VCaP (cell line): ENCODE measurements around the gene SFXN3.
A peak's percentile ranks its signal among the peaks of the same experiment; 100 is the strongest.

Experiments used
- H3K27ac ChIP-seq: fragments of 450-650 bp; 2 replicates; pipeline ENCODE4 v1.5.1; 2017
- TF ChIP-seq, protein P1 (sequence below): fragments of 450-650 bp; conservative IDR thresholded peaks from 2 replicates; pipeline ENCODE4 v1.5.1; 2017; ENCODE audit warnings: mild to moderate bottlenecking, moderate library complexity

The SFXN3 gene

DNA sequence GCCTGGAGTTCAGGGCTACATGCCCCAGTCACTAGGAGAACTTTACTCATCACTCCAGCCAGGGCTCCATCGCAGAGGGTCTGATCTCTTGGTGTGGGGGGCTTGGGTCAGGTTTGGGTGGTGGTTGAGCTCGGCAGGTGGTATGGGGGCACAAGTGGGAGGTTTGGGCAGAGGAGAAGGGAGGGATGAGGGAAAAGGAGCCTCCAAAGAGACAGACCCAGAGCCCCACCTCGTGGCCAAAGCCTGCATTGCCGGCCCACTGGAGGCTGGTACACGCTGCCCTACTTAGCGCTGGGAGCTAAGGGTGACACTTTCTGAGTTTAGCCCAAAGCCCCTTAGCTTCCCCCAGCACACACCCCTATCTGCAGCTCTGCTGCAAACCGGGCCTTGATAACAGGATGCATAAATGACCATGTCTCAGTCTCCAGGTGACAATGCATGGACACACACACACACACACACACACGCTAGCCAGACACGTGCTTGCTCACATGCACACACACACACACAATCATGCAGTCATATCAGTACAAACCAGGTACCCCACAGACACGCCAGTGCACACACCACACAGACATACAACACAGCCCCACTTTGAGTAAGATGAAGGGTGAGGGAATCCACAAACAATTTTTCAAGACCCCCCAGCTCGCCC lies 16.7 kb upstream of the SFXN3 start:
- H3K27ac ChIP-seq = no peak overlapping the region
- TF ChIP-seq, protein P1, sequence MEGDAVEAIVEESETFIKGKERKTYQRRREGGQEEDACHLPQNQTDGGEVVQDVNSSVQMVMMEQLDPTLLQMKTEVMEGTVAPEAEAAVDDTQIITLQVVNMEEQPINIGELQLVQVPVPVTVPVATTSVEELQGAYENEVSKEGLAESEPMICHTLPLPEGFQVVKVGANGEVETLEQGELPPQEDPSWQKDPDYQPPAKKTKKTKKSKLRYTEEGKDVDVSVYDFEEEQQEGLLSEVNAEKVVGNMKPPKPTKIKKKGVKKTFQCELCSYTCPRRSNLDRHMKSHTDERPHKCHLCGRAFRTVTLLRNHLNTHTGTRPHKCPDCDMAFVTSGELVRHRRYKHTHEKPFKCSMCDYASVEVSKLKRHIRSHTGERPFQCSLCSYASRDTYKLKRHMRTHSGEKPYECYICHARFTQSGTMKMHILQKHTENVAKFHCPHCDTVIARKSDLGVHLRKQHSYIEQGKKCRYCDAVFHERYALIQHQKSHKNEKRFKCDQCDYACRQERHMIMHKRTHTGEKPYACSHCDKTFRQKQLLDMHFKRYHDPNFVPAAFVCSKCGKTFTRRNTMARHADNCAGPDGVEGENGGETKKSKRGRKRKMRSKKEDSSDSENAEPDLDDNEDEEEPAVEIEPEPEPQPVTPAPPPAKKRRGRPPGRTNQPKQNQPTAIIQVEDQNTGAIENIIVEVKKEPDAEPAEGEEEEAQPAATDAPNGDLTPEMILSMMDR = peak; percentile 90

DNA sequence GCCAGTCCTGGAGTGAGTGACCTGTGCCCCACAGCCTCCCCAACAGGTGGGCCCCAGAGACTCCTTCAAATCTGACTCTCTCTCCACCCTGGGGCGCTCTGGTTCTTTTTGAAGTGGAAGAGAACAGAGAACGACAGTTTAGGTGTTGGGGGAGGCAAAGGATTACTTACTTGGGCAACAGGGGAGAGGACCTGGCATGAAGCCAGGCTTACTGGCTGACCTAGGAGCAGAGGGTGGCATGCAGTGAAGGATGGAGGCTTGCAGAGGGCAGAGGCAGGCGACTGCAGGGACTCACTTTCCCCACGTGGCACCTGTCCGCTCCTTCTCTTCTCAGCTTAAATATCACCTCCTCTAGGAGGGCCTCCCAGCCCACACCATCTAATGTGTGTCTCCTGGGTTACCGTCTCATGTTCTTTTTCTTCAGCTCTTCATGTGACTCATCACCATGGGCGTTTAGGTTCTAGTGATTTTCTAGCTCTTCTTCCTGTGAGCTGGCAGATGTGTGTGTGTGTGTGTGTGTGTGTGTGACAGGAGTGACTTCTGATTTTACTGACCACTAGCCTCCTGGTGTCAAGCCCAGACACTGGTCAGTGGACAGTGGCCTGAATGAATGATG lies 16.0 kb upstream of the SFXN3 start:
- TF ChIP-seq, protein P1 = no peak
- no peak overlapping the region for H3K27ac ChIP-seq

DNA sequence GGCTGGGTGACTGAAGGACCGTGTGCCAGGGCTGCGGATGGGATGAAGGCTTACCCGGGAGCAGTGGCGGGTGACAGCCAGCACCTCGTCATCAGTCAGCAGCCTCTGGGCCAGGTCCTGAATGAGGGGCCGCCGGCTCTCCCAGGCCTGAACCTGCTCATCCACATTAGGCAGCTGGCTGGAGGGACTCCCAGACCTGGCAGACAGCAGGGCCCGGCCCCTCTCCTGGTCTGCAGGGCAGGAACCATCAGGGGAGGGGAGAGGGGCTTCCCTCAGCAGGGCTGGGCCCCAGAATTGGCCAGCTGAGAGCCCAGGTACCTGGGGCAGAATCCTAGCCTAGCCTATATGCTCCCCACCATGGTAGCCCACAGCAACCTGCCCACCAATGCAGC lies 15.5 kb upstream of the SFXN3 start:
- H3K27ac ChIP-seq = no peak overlapping the region

DNA sequence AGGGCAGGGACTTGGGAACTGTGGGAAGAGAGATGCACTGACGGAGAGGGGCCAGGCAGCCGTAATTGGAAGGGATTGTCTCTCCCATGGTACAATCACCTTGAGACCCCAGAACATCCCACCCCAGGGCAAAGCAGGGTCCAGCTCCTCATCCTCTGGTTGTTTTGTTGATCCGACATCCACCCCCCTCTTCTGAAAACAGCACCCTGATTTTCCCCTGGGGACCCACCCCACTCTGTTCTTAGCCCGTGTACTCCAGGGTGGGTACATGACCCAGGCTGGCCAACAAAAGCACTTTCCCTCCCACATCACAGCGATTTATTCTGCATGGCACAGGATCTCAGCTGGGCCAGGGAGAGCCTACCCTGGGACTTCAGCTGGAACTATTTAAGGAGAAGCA lies 14.2 kb upstream of the SFXN3 start:
- TF ChIP-seq, protein P1 = no peak
- no peak overlapping the region for H3K27ac ChIP-seq

More for the DNA sequence above, 15.5 kb upstream of the SFXN3 start:
- TF ChIP-seq, protein P1 = no peak

DNA sequence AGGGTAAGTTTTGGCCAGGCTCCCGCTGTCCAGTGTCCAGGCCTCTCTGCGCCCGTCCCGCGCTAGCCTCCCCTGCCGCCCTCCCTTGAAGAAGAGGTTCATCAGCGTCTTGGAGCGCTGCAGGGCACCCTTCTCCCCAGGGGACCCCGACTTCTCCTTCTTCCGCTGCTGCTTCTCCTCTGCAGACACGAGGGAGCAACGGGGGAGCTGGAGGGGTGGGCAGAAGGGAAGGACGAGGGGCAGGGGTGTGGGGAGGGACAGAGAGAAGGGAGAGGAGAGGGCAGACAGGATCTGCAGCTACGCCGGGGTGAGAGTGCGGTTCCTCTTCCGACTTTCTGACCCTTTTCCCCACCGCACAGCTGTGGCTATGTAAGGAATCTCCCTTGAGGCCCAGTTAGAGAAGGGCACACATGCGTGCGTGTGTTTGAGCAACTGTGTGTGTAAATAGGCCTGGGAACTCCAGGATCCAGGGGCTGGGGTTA lies 12.9 kb upstream of the SFXN3 start:
- H3K27ac ChIP-seq = no peak overlapping the region
- TF ChIP-seq, protein P1 = no peak

DNA sequence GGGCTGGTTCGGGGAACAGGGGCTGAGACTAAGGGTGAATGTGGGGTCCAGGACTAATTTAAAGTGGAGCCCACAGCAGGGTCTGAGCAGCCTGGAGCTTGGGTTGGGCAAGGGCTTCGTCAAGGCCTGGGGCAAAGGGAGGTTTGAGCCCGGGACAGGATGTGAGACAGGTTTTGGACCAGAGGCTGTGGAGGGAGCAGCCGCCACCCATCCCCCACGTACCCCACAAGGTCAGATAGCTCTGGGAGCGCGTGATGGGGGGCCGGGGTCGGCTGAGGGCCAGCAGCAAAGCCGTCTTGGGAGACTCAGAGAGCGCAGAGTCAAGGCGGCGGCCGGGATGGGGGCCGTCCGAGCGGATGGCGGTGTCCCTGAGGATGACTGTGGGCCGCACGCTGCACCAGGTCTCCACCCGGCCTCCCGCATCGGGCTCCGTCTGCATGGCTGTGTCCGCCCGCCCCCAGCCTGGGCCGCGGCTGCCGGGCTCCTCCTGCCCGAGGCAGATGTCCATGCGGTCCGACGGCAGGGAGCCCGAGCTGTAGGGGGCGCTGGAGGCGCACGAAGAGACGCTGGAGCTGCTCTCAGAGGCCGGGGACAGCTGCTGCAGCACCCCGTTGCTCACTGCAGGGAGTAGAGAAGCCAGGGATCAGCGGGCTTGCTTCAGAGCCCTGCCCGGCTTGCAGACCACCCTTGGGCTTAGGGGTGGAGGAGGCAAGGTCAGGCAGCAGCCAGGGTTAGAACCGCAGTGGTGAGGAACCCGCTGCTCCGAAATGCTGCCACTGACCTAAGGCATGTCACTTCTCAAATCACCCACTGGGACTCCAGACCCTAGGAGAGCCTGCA lies 12.2 kb upstream of the SFXN3 start:
- TF ChIP-seq, protein P1 = peak; percentile 75
- H3K27ac ChIP-seq = no peak overlapping the region

DNA sequence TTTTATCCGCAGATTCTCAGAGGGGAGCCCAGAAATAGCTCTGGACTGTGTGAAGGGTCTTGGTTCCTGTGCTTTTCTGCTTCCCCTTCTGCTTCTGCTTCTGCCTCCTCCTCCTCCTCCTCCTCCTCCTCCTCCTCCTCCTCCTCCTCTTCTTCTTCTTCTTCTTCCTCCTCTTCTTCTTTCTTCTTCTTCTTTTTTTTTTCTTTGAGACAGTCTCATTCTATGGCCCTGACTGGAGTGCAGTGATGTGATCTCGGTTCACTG lies 11.7 kb upstream of the SFXN3 start:
- no peak overlapping the region for H3K27ac ChIP-seq
- TF ChIP-seq, protein P1 = no peak
